ENCODE measurements around the gene STRN4.

Gene STRN4

GRCh38 chr19:46732172-46732938 lies 13.9 kb downstream of the STRN4 start:
- no peak for TF ChIP-seq CTCF (IDR thresholded peaks at IDR 0.05; ENCODE audit: extremely low read depth, insufficient read depth, missing control alignments)
- in situ Hi-C loops (cut with MboI; ENCODE audit: low pct_unique_long_range_greater_than_20kb, low sequenced_read_pairs, unreplicated experiment) = no loop called here
- no peak for DNase-seq (ENCODE audit: low spot score)

GRCh38 chr19:46731584-46731983 lies 14.7 kb downstream of the STRN4 start:
- no peak for DNase-seq (ENCODE audit: low spot score)
- in situ Hi-C loops (cut with MboI; ENCODE audit: low pct_unique_long_range_greater_than_20kb, low sequenced_read_pairs, unreplicated experiment) = no loop called here
- TF ChIP-seq CTCF (IDR thresholded peaks at IDR 0.05; ENCODE audit: extremely low read depth, insufficient read depth, missing control alignments) = no peak

GRCh38 chr19:46731007-46731501 lies 15.2 kb downstream of the STRN4 start:
- TF ChIP-seq CTCF (IDR thresholded peaks at IDR 0.05; ENCODE audit: extremely low read depth, insufficient read depth, missing control alignments) = no peak
- in situ Hi-C loops (cut with MboI; ENCODE audit: low pct_unique_long_range_greater_than_20kb, low sequenced_read_pairs, unreplicated experiment) = no loop called here
- DNase-seq (ENCODE audit: low spot score) = no peak

GRCh38 chr19:46730595-46730994 lies 15.7 kb downstream of the STRN4 start:
- TF ChIP-seq CTCF (IDR thresholded peaks at IDR 0.05; ENCODE audit: extremely low read depth, insufficient read depth, missing control alignments) = no peak
- no peak for DNase-seq (ENCODE audit: low spot score)
- in situ Hi-C loops (cut with MboI; ENCODE audit: low pct_unique_long_range_greater_than_20kb, low sequenced_read_pairs, unreplicated experiment) = no loop called here

- DNase-seq (ENCODE audit: low spot score) = no peak
- TF ChIP-seq CTCF (IDR thresholded peaks at IDR 0.05; ENCODE audit: extremely low read depth, insufficient read depth, missing control alignments) = no peak
- in situ Hi-C loops (cut with MboI; ENCODE audit: low pct_unique_long_range_greater_than_20kb, low sequenced_read_pairs, unreplicated experiment) = no loop called here
Measured at GRCh38 chr19:46730187-46730586, 16.1 kb downstream of the STRN4 start.

- no peak for DNase-seq (ENCODE audit: low spot score)
- in situ Hi-C loops (cut with MboI; ENCODE audit: low pct_unique_long_range_greater_than_20kb, low sequenced_read_pairs, unreplicated experiment) = no loop called here
- TF ChIP-seq CTCF (IDR thresholded peaks at IDR 0.05; ENCODE audit: extremely low read depth, insufficient read depth, missing control alignments) = no peak
Measured at GRCh38 chr19:46729696-46730095, 16.6 kb downstream of the STRN4 start.
